Cortex of kidney (tissue), 1 donor: ENCODE data around the gene SORCS1.

Experiments
- DNase-seq: peaks from one replicate; lab custom pipeline; 2025; lab: John Stamatoyannopoulos, UW

SORCS1 gene

GRCh38 chr10:106898446-106898845, 266.1 kb downstream of the SORCS1 start:
- no peak for DNase-seq

GRCh38 chr10:106897719-106898118, 266.8 kb downstream of the SORCS1 start:
- DNase-seq: no peak

GRCh38 chr10:106894692-106895091, 269.8 kb downstream of the SORCS1 start:
- no peak for DNase-seq

GRCh38 chr10:106877574-106877973, 286.9 kb downstream of the SORCS1 start:
- no peak for DNase-seq

- DNase-seq: no peak
These were observed 290.0 kb downstream of the SORCS1 start for GRCh38 chr10:106874604-106874889.

- no peak for DNase-seq
These were observed 290.5 kb downstream of the SORCS1 start for GRCh38 chr10:106873770-106874603.

- DNase-seq: no peak
These were observed 292.3 kb downstream of the SORCS1 start for GRCh38 chr10:106872176-106872575.

GRCh38 chr10:106866244-106866845, 298.2 kb downstream of the SORCS1 start:
- DNase-seq: no peak

GRCh38 chr10:106864031-106864430, 300.5 kb downstream of the SORCS1 start:
- DNase-seq: no peak

GRCh38 chr10:106863549-106863948, 301.0 kb downstream of the SORCS1 start:
- DNase-seq: no peak

- DNase-seq: no peak
These were observed 304.4 kb downstream of the SORCS1 start for GRCh38 chr10:106859892-106860652.

- DNase-seq: no peak
These were observed 306.8 kb downstream of the SORCS1 start for GRCh38 chr10:106857728-106858127.

GRCh38 chr10:106857213-106857612, 307.3 kb downstream of the SORCS1 start:
- DNase-seq: no peak

- DNase-seq: no peak
These were observed 327.4 kb downstream of the SORCS1 start for GRCh38 chr10:106836933-106837663.

- DNase-seq: no peak
These were observed 331.7 kb downstream of the SORCS1 start for GRCh38 chr10:106832846-106833245.

GRCh38 chr10:106830471-106830870, 334.0 kb downstream of the SORCS1 start:
- DNase-seq: no peak

- no peak for DNase-seq
These were observed 334.5 kb downstream of the SORCS1 start for GRCh38 chr10:106830006-106830405.

- DNase-seq: no peak
These were observed 337.8 kb downstream of the SORCS1 start for GRCh38 chr10:106826716-106827115.

- DNase-seq: no peak
These were observed 338.7 kb downstream of the SORCS1 start for GRCh38 chr10:106825576-106826364.

- no peak for DNase-seq
These were observed 343.9 kb downstream of the SORCS1 start for GRCh38 chr10:106820579-106820978.

GRCh38 chr10:106819490-106819889, 345.0 kb downstream of the SORCS1 start:
- DNase-seq: no peak
